GM19463 (cell line): ENCODE data around the gene FLT3LG.

Experiments
- ATAC-seq: cut with Tn5 transposase; IDR thresholded peaks from one replicate; pipeline ENCODE4 v1.9.1; 2021; ENCODE audit warnings: mild to moderate bottlenecking, moderate library complexity; ENCODE audit not compliant: unreplicated experiment

FLT3LG gene

DNA sequence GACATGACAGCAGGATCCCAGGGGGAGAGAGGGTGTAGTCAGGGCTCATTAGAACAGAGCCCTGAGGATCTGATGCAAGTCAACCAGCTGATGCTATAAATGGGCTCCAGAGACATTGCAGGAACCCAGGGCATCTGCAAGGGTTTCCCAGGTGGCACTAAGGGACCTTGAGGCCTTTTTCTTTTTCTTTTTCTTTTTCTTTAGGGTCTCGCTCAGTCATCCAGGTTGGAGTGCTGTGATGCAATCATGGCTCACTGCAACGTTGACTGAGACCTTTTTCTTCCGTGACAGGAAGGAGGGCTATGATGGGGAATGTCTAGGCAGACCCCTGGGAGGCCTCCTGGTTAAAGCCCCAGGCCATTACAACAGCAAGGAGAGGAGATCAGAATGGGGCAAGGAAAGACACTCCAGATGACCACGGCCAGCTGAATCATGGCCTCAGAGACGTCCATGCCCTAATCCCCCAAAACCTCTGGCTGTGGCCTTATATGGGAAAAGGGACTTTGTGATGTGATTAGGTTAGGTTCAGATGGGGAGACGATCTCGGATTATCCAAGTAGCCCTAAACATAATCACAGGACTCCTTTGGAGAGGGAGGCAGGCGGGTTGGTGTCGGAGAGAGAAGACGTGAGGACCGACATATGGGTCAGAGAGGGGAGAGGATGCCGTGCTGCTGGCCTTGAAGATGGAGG, 33.9 kb downstream of the FLT3LG start:
- no peak for ATAC-seq

DNA sequence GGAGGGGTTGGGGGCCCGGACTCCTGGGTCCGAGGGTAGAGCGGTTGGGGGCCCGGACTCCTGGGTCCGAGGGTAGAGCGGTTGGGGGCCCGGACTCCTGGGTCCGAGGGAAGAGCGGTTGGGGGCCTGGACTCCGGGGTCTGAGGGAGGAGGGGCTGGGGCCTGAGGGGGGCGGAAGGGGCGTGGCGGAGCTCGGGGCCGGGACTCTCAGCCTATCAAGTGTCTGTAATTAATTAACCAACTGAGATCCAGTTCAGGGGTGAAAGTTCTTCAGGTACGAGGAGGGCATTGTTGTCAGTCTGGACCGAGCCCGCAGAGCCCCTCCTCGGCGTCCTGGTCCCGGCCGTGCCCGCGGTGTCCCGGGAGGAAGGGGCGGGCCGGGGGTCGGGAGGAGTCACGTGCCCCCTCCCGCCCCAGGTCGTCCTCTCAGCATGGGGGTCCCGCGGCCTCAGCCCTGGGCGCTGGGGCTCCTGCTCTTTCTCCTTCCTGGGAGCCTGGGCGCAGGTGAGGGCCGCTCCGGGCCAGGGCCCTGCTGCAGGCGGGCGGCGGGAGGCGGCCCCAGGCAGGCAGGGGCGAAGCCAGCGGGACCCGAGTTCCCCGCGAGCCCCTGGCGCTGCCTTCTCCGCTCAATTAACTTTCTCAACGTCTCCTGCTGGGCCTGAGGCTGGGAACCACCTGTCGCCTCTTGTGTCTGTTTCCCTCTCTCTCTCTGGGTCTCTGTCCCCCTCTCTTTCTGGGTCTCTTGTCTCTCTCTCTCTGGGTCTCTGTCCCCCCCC, 39.1 kb downstream of the FLT3LG start:
- no peak for ATAC-seq

DNA sequence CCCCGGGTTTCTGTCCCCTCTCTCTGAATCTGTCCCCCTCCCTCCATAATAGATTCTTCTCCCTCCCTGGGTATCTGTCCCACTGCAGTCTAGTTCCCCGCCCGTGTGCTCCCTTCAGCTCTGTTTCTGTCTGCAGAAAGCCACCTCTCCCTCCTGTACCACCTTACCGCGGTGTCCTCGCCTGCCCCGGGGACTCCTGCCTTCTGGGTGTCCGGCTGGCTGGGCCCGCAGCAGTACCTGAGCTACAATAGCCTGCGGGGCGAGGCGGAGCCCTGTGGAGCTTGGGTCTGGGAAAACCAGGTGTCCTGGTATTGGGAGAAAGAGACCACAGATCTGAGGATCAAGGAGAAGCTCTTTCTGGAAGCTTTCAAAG, 39.7 kb downstream of the FLT3LG start:
- ATAC-seq: no peak

DNA sequence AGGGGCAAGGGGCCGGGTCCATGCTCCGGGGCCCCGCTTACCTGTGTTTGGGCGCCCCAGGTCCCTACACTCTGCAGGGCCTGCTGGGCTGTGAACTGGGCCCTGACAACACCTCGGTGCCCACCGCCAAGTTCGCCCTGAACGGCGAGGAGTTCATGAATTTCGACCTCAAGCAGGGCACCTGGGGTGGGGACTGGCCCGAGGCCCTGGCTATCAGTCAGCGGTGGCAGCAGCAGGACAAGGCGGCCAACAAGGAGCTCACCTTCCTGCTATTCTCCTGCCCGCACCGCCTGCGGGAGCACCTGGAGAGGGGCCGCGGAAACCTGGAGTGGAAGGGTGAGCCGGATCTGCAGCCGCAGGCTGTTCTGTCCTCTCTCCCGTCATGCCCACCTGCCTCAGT, 40.1 kb downstream of the FLT3LG start:
- ATAC-seq: no peak

DNA sequence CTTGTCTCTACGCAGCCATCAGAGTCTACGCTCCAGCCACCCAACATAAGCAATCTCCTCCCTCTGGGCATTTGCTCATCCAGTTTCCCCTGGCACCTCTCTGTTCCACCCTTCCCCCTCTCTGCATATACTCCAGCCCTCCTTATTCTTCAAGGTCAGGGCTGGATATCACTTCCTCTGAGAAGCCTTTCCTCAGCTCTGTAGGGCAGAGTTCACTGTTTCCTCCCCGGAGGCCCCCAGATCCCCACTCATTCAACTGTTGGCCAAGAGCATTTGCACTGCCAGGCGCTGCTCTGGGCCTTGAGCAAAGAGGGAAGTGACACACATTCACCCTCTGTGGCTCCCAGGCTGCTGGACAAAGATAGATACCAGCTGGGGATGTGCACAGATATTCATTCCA, 41.8 kb downstream of the FLT3LG start:
- ATAC-seq: no peak

DNA sequence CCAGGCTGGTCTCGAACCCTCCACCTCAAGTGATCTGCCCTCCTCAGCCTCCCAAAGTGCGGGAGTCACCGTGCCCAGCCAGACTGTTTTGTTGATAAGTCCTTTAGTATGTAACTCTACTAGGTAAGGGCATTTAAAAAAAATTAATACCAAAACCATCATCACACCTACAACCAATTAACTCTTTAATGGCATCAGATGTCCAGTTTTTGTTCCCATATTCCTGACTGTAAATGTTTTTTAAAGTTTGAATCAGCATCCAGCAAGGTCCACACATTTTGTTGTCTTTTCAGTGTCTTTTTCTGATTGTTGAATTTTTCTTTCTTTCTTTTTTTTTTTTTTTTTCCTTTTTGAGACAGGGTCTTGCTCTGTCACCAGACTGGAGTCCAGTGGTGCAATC, 44.0 kb downstream of the FLT3LG start:
- no peak for ATAC-seq

DNA sequence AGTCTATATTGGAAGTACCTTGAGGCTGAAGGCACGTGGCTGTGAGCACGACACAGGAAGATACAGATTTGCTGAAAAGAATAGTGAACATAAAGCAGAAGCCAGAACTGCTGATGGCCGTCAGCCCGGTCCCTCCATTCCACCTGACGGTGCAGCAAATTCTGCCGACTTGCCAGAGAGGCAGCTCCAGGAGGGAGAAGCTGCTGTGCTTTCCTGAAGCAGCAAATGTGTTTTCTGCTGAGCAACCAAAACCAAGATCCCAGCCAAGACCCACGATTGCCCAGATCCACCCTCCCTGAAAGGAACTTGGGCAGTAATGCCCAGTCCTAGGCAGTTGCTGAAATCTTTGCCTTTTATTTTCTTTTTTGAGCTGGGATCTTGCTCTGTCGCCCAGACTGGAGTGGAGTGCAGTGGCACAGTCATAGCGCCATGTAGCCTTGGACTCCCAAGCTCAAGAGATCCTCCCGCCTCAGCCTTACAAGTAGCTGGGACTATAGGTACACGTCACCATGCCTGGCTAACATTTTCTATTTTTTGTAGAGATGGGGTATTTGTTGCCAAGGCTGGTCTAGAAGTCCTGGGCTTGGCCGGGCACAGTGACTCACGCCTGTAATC, 46.8 kb downstream of the FLT3LG start:
- ATAC-seq: no peak

DNA sequence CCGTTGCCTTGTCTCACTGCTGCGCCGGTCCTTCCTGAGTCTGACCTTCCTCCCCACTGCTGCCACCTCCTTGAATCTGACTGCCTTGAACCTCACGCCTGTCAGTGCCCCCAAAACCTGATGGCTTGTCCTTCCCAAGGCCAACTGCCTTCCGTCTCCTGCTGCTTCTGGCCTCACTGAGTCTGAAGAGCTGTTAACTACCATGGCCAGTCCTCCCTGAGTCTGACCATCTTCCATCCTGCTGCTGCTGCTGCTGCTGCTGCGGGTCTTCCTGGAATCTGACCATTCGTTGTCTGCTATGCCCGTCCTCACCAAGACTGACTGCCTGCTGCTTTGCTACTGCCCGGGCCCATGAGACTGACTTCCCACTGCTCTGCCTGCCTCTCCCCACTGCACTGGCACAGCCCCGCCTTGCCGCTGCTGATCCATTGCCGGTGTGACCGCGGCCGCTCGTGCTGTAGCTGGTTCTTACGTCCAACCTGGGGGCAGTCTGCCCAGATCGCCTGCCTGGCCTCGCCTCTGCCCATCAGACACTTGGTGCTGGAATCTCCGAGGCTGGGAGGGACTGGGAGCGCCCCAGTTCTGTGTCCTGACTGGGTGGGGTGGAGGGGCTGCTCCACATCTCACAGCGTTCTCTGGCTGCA, 50.9 kb downstream of the FLT3LG start:
- ATAC-seq: no peak

DNA sequence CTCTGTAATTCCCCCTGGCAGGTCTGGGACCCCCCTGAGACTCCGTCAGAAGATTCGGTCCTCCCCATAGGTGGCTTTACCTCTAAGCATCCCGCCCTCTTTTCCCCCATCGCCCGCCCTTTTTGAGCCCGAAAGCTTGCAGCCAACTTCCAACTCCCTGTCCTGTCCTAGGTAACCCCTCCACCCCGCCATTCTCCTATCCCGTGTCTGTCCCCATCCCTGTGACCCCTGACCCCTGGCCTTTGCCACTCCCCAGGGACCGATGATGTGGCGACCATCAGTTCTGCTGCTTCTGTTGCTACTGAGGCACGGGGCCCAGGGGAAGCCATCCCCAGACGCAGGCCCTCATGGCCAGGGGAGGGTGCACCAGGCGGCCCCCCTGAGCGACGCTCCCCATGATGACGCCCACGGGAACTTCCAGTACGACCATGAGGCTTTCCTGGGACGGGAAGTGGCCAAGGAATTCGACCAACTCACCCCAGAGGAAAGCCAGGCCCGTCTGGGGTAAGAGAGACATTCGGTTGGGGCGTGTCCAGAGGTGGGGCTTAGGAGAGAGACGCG, 54.3 kb downstream of the FLT3LG start:
- no peak for ATAC-seq

DNA sequence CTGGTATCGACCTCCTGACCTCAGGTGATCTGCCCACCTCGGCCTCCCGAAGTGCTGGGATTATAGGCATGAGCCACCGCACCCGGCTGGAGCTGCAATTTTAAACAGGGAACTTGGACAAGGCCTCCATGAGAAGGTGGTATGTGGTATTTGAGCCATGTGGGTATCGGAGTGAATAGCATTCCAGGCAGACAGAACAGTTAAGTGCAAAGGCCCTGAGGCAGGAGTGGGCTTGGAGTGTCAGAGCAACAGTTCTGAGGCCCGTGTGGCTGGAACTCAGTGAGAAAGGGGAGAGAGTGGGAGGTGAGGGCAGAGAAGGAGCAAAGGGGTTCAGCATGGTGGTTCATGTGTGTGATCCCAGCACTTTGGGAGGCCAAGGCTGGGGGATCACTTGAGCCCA, 56.7 kb downstream of the FLT3LG start:
- ATAC-seq: no peak

DNA sequence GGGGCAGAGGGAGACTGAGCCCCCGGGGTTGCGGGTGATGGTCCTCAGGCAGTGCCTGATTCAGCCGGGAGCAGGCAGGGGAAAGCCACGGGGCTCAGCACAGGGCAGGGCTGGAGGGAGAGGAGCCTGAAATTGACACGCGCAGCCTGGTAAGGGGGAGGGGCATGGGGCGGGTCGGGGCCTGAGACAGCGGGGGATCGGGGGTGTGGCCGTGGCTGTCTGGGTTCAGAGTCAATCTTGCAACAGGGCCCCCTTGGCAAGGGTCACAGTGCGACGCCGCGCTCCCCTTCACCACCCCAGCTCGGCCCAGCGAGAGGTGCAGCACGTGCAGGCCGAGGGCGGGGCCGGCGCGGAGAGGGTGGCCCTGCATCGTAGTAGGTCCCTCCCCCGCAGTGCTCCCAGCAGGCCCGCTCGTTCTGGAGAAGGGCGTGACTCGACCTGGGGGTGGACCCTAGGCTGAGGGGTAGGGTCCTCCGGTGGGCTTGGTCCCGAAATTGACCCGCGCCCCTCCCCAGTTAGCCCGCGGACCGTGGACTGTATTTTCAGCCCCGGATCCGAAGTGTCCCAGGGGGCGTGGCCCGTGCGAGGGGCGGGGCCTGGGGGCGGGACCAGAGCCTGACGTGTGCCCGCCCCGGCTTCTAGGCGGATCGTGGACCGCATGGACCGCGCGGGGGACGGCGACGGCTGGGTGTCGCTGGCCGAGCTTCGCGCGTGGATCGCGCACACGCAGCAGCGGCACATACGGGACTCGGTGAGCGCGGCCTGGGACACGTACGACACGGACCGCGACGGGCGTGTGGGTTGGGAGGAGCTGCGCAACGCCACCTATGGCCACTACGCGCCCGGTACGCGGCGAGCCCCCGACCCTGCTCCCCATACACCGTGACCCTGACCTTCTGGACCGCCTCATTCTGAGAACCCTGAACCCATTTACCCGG, 59.8 kb downstream of the FLT3LG start:
- peak; percentile 80 for ATAC-seq

DNA sequence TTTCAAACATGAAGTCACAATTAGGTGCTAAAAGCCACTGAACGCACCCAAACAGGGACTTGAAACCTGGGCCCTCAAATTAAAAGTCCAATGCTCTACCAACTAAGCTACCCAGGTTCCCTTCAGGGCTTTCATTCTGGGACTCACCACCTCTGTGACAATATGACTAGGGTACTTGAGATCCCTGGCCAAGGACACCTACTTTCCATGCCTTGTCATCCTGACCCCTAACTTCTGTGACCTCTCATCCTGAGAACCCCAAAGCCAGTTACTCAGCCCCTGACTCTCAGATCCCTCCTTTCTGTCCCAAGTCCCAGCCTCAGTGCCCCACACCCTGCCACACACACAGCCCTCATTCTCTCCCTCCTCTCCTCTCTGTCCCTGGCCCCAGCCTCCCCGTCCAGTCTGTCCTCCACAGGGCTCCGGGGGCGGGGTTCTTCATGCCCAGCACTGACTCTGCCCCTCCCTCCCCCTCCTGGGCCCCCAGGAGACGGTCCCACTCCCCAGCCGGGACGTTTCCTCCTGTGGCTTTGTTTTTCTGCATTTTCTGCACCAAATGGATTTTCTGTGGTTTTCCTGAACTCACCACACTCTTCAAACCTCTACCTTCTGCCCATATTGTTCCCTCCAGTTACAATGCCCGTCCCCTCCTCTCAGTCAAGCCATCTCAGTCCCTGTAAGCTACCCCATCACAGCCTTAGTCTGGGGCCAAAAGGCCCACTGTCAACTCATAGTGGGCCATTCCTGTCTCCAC, 60.8 kb downstream of the FLT3LG start:
- ATAC-seq: no peak
